ENCODE results near the gene DPAGT1. TPM values are rescaled to one million over a fixed set of nuclear protein-coding genes. Genes with fewer than 3 reads are reported as not detected.

The DPAGT1 gene
- total and polyA plus RNA-seq, 8 donors: 42.7 to 56.2 (median 49.6) TPM

DNA sequence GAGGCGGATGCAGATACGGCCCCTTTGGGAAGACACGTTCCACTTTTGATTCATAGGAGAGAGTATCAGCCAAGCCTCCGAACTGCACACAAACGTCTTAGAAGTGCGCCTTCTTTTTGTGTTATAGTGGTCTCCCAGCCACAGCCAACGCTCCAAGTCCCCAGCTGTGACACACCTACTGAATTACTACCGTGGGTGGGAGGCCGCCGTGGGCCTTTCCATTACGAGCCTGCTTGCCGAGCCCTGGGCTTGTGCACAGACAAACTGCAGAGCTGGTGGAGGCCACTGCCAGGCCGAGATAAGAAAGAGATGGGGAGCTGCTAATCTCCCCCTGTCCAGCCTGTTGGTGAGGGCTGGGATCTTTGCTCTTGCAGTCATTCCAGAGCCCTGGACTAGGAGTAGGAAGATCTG is 16.2 kb downstream of the DPAGT1 start:
- Histone ChIP-seq H3K9me3 (no peaks in the 10 kb centered on the region), H3K27ac (peak overlapping the region; percentile 84 to 95), H3K36me3 (peaks cover 0 to 25% of the 10 kb centered on the region in 2 donors), H3K27me3 (no peaks in the 10 kb centered on the region), H3K4me3 (peak overlapping the region; percentile 68 to 75), H3K4me1 (peaks cover 7 to 49% of the 10 kb centered on the region in 2 donors)
- TF ChIP-seq, protein P1, sequence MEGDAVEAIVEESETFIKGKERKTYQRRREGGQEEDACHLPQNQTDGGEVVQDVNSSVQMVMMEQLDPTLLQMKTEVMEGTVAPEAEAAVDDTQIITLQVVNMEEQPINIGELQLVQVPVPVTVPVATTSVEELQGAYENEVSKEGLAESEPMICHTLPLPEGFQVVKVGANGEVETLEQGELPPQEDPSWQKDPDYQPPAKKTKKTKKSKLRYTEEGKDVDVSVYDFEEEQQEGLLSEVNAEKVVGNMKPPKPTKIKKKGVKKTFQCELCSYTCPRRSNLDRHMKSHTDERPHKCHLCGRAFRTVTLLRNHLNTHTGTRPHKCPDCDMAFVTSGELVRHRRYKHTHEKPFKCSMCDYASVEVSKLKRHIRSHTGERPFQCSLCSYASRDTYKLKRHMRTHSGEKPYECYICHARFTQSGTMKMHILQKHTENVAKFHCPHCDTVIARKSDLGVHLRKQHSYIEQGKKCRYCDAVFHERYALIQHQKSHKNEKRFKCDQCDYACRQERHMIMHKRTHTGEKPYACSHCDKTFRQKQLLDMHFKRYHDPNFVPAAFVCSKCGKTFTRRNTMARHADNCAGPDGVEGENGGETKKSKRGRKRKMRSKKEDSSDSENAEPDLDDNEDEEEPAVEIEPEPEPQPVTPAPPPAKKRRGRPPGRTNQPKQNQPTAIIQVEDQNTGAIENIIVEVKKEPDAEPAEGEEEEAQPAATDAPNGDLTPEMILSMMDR (IDR thresholded peaks at IDR 0.05): no peak
- DNase-seq (no peak), ATAC-seq (peak; percentile 9)
- intact Hi-C loops (cut with DNase I): no loop called here

DNA sequence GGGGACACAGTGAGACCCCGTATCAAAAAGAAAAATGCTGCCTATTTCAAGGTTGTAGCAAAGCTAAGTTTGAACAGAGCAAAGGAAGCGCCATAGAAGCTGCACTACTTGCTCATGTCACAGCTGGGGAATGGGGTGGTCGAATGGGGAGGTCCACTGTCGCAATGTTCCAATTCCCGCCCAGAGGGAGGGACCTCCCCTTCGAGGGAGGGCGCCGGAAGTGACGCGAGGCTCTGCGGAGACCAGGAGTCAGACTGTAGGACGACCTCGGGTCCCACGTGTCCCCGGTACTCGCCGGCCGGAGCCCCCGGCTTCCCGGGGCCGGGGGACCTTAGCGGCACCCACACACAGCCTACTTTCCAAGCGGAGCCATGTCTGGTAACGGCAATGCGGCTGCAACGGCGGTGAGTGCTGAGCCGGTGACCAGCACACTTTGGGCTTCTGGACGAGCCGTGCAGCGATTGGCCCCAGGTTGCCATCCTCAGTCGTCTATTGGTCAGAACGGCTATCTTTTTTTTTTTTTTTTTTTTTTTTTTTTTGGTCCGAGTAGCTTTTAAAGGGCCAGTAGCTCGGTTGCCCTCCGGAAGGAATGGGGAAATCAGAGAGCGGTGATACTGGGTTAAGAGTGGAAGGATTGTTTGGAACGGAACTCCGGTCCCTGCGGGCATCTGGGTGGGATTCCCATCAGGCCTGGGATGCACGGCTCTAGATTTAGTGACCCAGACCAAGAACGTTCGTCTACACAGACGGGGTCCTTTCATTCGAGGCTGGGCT is 16.8 kb downstream of the DPAGT1 start, which contains the start of gene HMBS:
TSS of gene HMBS (plus strand) at position 219 of the 774 bp plus-strand sequence. CDS start at position 372, 153 bp downstream.
- peak; percentile 95 to 99 (median 98) for DNase-seq

DNA sequence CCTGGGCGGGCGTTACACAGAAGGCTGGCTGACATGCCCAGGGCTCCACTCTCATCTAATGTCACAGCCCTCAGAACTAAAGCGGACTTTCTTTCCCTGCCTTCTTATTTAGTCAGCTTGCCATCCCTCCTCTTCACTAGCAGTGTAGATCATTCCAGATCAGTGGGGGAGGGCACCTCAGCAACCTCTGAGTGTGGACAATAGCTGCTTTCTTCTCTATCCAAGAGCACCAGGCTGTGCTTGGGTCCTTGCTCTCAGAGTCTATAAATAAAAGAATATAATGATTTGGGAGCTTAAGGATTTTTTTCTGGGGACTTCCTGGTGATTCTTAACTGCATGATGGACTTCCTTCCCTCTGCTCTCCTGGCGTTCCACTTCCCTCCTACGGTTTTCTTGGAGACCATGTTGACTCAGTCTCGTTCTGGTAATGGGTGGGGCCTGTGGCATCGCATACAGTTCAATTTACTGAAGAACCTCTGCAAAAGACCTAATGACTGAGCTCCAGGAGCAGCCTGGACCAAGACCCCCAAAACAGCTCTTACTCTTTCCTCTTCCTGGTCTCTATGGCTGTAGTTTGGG is 19.9 kb downstream of the DPAGT1 start:
- ATAC-seq: no peak
- TF ChIP-seq, protein P1 (IDR thresholded peaks at IDR 0.05): no peak

More for the DNA sequence above, 16.8 kb downstream of the DPAGT1 start, which contains the start of gene HMBS:
- H3K36me3 ChIP-seq: peaks cover 0 to 31% of the 10 kb centered on the region in 2 donors
- no peaks in the 10 kb centered on the region for H3K27me3 ChIP-seq
- intact Hi-C loops (cut with DNase I): no loop called here
- no peaks in the 10 kb centered on the region for H3K9me3 ChIP-seq
- peak within 1 kb of the TSS; percentile 68 to 75 for H3K4me3 ChIP-seq
- peak within 1 kb of the TSS; percentile 84 to 95 for H3K27ac ChIP-seq
- ATAC-seq: peak; percentile 95
- TF ChIP-seq, protein P1 (IDR thresholded peaks at IDR 0.05): no peak
- peaks cover 7 to 43% of the 10 kb centered on the region in 2 donors for H3K4me1 ChIP-seq

DNA sequence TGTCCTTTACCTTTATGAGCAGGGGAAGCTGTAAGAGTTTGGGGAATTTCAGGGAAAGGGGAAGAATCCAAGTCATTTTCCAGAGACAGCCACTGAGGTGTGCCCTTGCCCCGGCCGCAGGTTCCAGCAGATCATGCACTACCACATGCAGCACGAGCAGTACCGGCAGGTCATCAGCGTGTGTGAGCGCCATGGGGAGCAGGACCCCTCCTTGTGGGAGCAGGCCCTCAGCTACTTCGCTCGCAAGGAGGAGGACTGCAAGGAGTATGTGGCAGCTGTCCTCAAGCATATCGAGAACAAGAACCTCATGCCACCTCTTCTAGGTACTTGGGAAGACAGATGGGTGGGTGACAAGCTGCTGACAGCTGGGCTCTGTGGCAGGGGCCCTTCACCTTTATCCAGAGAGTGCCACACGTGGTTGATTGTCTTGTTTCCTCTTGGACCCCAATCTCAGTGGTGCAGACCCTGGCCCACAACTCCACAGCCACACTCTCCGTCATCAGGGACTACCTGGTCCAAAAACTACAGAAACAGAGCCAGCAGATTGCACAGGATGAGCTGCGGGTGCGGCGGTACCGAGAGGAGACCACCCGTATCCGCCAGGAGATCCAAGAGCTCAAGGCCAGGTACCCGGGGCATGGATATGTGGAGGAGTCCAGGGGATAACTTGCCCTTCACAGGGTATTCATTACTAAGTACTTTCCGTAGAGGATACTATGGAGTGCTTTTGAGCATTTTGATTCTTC is 22.8 kb downstream of the DPAGT1 start:
- ATAC-seq: no peak
- intact Hi-C loops (cut with DNase I): no loop called here
- no peaks in the 10 kb centered on the region for H3K9me3 ChIP-seq
- peaks cover 0 to 90% of the 10 kb centered on the region in 2 donors for H3K36me3 ChIP-seq
- H3K4me1 ChIP-seq: peaks cover 0 to 13% of the 10 kb centered on the region in 2 donors
- TF ChIP-seq, protein P1 (IDR thresholded peaks at IDR 0.05): no peak
- no peak overlapping the region for H3K27ac ChIP-seq
- no peak for DNase-seq
- no peak overlapping the region for H3K4me3 ChIP-seq
- H3K27me3 ChIP-seq: no peaks in the 10 kb centered on the region

More for the DNA sequence above, 19.9 kb downstream of the DPAGT1 start:
- intact Hi-C loops (cut with DNase I): no loop called here
- no peak overlapping the region for H3K4me3 ChIP-seq
- H3K27ac ChIP-seq: peak overlapping the region in 1 of 2 donors; percentile 15
- H3K36me3 ChIP-seq: peaks cover 0 to 62% of the 10 kb centered on the region in 2 donors
- H3K4me1 ChIP-seq: peaks cover 7 to 30% of the 10 kb centered on the region in 2 donors
- no peaks in the 10 kb centered on the region for H3K9me3 ChIP-seq
- H3K27me3 ChIP-seq: no peaks in the 10 kb centered on the region
- no peak for DNase-seq
